Stimulated activated naive B cell treated with anti-CD40 and anti-IgM and Interleukin-4, amounts not matched to agents 10 μg/mL and 1 μg/mL and 100 μg/mL, for 72 hours (primary cell): ENCODE data around the gene SIGLEC8.
"Not testable (repeated sequence)": the region's sequence is repeated elsewhere in the genome, so short reads cannot be mapped to it uniquely, and the experiment has no call there.

Source experiments
- ATAC-seq, 2 donors: fragments of 150-1000 bp; cut with Tn5 transposase; replicated peaks; 2 replicates each; pipeline ENCODE4 v1.10.0; 2021; ENCODE audit warnings: moderate library complexity in 1 of 2
- DNase-seq: peaks from one replicate; pipeline ENCODE4 v3.0.0; 2021
- H3K27ac Mint-ChIP-seq: one replicate; pipeline ENCODE4 v1.8.0; 2022; ENCODE audit warnings: mild to moderate bottlenecking, mixed read lengths
- H3K27me3 Mint-ChIP-seq, 2 donors: one replicate each; pipeline ENCODE4 v1.8.0; 2022; ENCODE audit warnings: mixed read lengths in 2 of 2
- H3K36me3 Mint-ChIP-seq, 2 donors: one replicate each; pipeline ENCODE4 v1.8.0; 2022; ENCODE audit warnings: mixed read lengths in 2 of 2, mild to moderate bottlenecking in 1 of 2
- H3K4me1 Mint-ChIP-seq, 2 donors: one replicate each; pipeline ENCODE4 v1.8.0; 2022; ENCODE audit warnings: mixed read lengths in 2 of 2, mild to moderate bottlenecking in 1 of 2
- H3K4me3 Mint-ChIP-seq, 2 donors: one replicate each; pipeline ENCODE4 v1.8.0; 2022; ENCODE audit warnings: mild to moderate bottlenecking in 2 of 2, mixed read lengths in 2 of 2, moderate library complexity in 1 of 2
- H3K9me3 Mint-ChIP-seq, 2 donors: one replicate each; pipeline ENCODE4 v1.8.0; 2022; ENCODE audit warnings: mixed read lengths in 2 of 2, mild to moderate bottlenecking in 1 of 2

Gene SIGLEC8

GRCh38 chr19:51467864-51468544 lies 9.8 kb upstream of the SIGLEC8 start:
- H3K4me1 Mint-ChIP-seq, result peaks cover 6% of the 10 kb centered on the region in 2 donors

GRCh38 chr19:51466723-51467122 lies 8.5 kb upstream of the SIGLEC8 start:
- ATAC-seq (no peak), DNase-seq (no peak)
- peaks cover 40 to 49% of the 10 kb centered on the region in 2 donors for H3K27me3 Mint-ChIP-seq
- no peak overlapping the region for H3K4me3 Mint-ChIP-seq
- no peak overlapping the region for H3K27ac Mint-ChIP-seq
- H3K9me3 Mint-ChIP-seq, result no peaks in the 10 kb centered on the region
- peaks cover 2 to 3% of the 10 kb centered on the region in 2 donors for H3K4me1 Mint-ChIP-seq
- no peaks in the 10 kb centered on the region for H3K36me3 Mint-ChIP-seq

More at GRCh38 chr19:51467864-51468544, 9.8 kb upstream of the SIGLEC8 start:
- H3K9me3 Mint-ChIP-seq, result no peaks in the 10 kb centered on the region
- ATAC-seq (no peak), DNase-seq (no peak)
- peaks cover 38 to 48% of the 10 kb centered on the region in 2 donors for H3K27me3 Mint-ChIP-seq
- H3K4me3 Mint-ChIP-seq, result no peak overlapping the region
- H3K27ac Mint-ChIP-seq, result peak overlapping the region; percentile 51
- H3K36me3 Mint-ChIP-seq, result no peaks in the 10 kb centered on the region

GRCh38 chr19:51463976-51464581 lies 5.8 kb upstream of the SIGLEC8 start:
- Mint-ChIP-seq H3K27me3 (peaks cover 58 to 61% of the 10 kb centered on the region in 2 donors), H3K4me1 (peaks cover 10 to 21% of the 10 kb centered on the region in 2 donors), H3K4me3 (peak overlapping the region in 1 of 2 donors; percentile 10)
- not testable (repeated sequence) for H3K9me3 Mint-ChIP-seq, H3K27ac Mint-ChIP-seq, DNase-seq, H3K36me3 Mint-ChIP-seq
- ATAC-seq, result peak in 1 of 2 donors; percentile 46

- peaks cover 58 to 65% of the 10 kb centered on the region in 2 donors for H3K27me3 Mint-ChIP-seq
- no peak for DNase-seq
- peaks cover 0 to 2% of the 10 kb centered on the region in 2 donors for H3K36me3 Mint-ChIP-seq
- no peaks in the 10 kb centered on the region for H3K9me3 Mint-ChIP-seq
- no peak overlapping the region for H3K4me3 Mint-ChIP-seq
- H3K27ac Mint-ChIP-seq, result no peak overlapping the region
- H3K4me1 Mint-ChIP-seq, result peaks cover 10 to 21% of the 10 kb centered on the region in 2 donors
- no peak for ATAC-seq
These were observed 4.4 kb upstream of the SIGLEC8 start for GRCh38 chr19:51462681-51463080.

- peaks cover 10 to 21% of the 10 kb centered on the region in 2 donors for H3K4me1 Mint-ChIP-seq
- peaks cover 0 to 2% of the 10 kb centered on the region in 2 donors for H3K36me3 Mint-ChIP-seq
- ATAC-seq, result no peak
- no peak for DNase-seq
- H3K27ac Mint-ChIP-seq, result no peak overlapping the region
- H3K4me3 Mint-ChIP-seq, result no peak overlapping the region
- H3K9me3 Mint-ChIP-seq, result no peaks in the 10 kb centered on the region
- peaks cover 56 to 68% of the 10 kb centered on the region in 2 donors for H3K27me3 Mint-ChIP-seq
These were observed 4.0 kb upstream of the SIGLEC8 start for GRCh38 chr19:51462276-51462675.

GRCh38 chr19:51461723-51462161 lies 3.5 kb upstream of the SIGLEC8 start:
- peaks cover 0 to 2% of the 10 kb centered on the region in 2 donors for H3K36me3 Mint-ChIP-seq
- no peak overlapping the region for H3K27ac Mint-ChIP-seq
- H3K4me3 Mint-ChIP-seq, result no peak overlapping the region
- peaks cover 53 to 72% of the 10 kb centered on the region in 2 donors for H3K27me3 Mint-ChIP-seq
- H3K9me3 Mint-ChIP-seq, result no peaks in the 10 kb centered on the region
- ATAC-seq (peak; percentile 26 to 31), DNase-seq (no peak)
- H3K4me1 Mint-ChIP-seq, result peaks cover 10 to 21% of the 10 kb centered on the region in 2 donors

GRCh38 chr19:51460164-51460992 lies 2.1 kb upstream of the SIGLEC8 start:
- Mint-ChIP-seq H3K9me3 (no peaks in the 10 kb centered on the region), H3K27ac (peak overlapping the region; percentile 73), H3K27me3 (peaks cover 47 to 65% of the 10 kb centered on the region in 2 donors), H3K36me3 (peaks cover 0 to 2% of the 10 kb centered on the region in 2 donors), H3K4me1 (peaks cover 13 to 21% of the 10 kb centered on the region in 2 donors), H3K4me3 (peak overlapping the region; percentile 54 to 68)
- ATAC-seq, result peak; percentile 51 to 58
- DNase-seq, result no peak

GRCh38 chr19:51458899-51459505 lies 748 bp upstream of the SIGLEC8 start:
- no peak for ATAC-seq
- DNase-seq, result no peak
- Mint-ChIP-seq H3K36me3 (peaks cover 0 to 2% of the 10 kb centered on the region in 2 donors), H3K9me3 (no peaks in the 10 kb centered on the region), H3K27ac (no peak overlapping the region), H3K27me3 (peaks cover 47 to 62% of the 10 kb centered on the region in 2 donors), H3K4me1 (peaks cover 13 to 21% of the 10 kb centered on the region in 2 donors), H3K4me3 (no peak overlapping the region)

GRCh38 chr19:51457351-51458013 lies 772 bp downstream of the SIGLEC8 start:
- no peaks in the 10 kb centered on the region for H3K9me3 Mint-ChIP-seq
- peaks cover 43 to 60% of the 10 kb centered on the region in 2 donors for H3K27me3 Mint-ChIP-seq
- ATAC-seq (no peak), DNase-seq (no peak)
- H3K36me3 Mint-ChIP-seq, result peaks cover 0 to 2% of the 10 kb centered on the region in 2 donors
- H3K4me1 Mint-ChIP-seq, result peaks cover 13 to 21% of the 10 kb centered on the region in 2 donors
- H3K27ac Mint-ChIP-seq, result peak overlapping the region; percentile 82
- H3K4me3 Mint-ChIP-seq, result no peak overlapping the region

GRCh38 chr19:51456541-51457290 lies 1.5 kb downstream of the SIGLEC8 start:
- Mint-ChIP-seq H3K27me3 (peaks cover 39 to 65% of the 10 kb centered on the region in 2 donors), H3K4me3 (no peak overlapping the region), H3K36me3 (peaks cover 0 to 2% of the 10 kb centered on the region in 2 donors), H3K9me3 (no peaks in the 10 kb centered on the region), H3K27ac (no peak overlapping the region), H3K4me1 (peaks cover 13 to 19% of the 10 kb centered on the region in 2 donors)
- DNase-seq, result no peak
- no peak for ATAC-seq

- Mint-ChIP-seq H3K27me3 (peaks cover 35% of the 10 kb centered on the region in 2 donors), H3K36me3 (peaks cover 6 to 8% of the 10 kb centered on the region in 2 donors), H3K4me3 (no peak overlapping the region), H3K4me1 (peaks cover 6 to 13% of the 10 kb centered on the region in 2 donors), H3K27ac (peak overlapping the region; percentile 51), H3K9me3 (peaks cover 8 to 9% of the 10 kb centered on the region in 2 donors)
- ATAC-seq, result no peak
- DNase-seq, result no peak
These were observed 7.4 kb downstream of the SIGLEC8 start for GRCh38 chr19:51450730-51451307.

- Mint-ChIP-seq H3K4me1 (peaks cover 6 to 19% of the 10 kb centered on the region in 2 donors), H3K27me3 (peaks cover 18 to 31% of the 10 kb centered on the region in 2 donors), H3K4me3 (peak overlapping the region; percentile 77 to 78), H3K36me3 (peaks cover 6 to 8% of the 10 kb centered on the region in 2 donors), H3K9me3 (peaks cover 8 to 9% of the 10 kb centered on the region in 2 donors), H3K27ac (peak overlapping the region; percentile 48)
- ATAC-seq (peak; percentile 64 to 68), DNase-seq (no peak)
These were observed 9.7 kb downstream of the SIGLEC8 start for GRCh38 chr19:51448411-51449016.
